MM.1S (cell line): ENCODE data around the gene BAZ2A.

Experiments used
- DNase-seq: peaks from one replicate; pipeline ENCODE4 v3.0.0-alpha.2; 2015
- H2AFZ ChIP-seq: fragments of 300-600 bp; sonication (generic); 2 replicates; pipeline ENCODE4 v1.6.0; 2016; ENCODE audit warnings: antibody characterized with exemption, low read length
- H3F3A ChIP-seq: fragments of 300-600 bp; sonication (generic); 2 replicates; pipeline ENCODE4 v1.6.1; 2016; ENCODE audit warnings: mild to moderate bottlenecking, antibody characterized with exemption, low read length, moderate library complexity, mixed read lengths; ENCODE audit not compliant: insufficient read depth
- H3K27ac ChIP-seq: fragments of 300-600 bp; sonication (generic); 2 replicates; pipeline ENCODE4 v1.5.1; 2016; ENCODE audit warnings: mild to moderate bottlenecking, low read length
- H3K27me3 ChIP-seq: fragments of 300-600 bp; sonication (generic); replicated peaks from 2 replicates; pipeline ENCODE4 v1.6.0; 2016; ENCODE audit warnings: low read length; ENCODE audit not compliant: insufficient read depth
- H3K36me3 ChIP-seq: fragments of 300-600 bp; sonication (generic); replicated peaks from 2 replicates; pipeline ENCODE4 v1.6.1; 2016; ENCODE audit warnings: mild to moderate bottlenecking, low read length, mixed read lengths; ENCODE audit not compliant: insufficient read depth
- H3K4me1 ChIP-seq: fragments of 300-600 bp; sonication (generic); 2 replicates; pipeline ENCODE4 v1.6.1; 2016; ENCODE audit warnings: low read length, mixed read lengths
- H3K4me2 ChIP-seq: fragments of 300-600 bp; sonication (generic); 2 replicates; pipeline ENCODE4 v1.6.0; 2016; ENCODE audit warnings: low read depth, low read length
- H3K4me3 ChIP-seq: fragments of 300-600 bp; sonication (generic); 2 replicates; pipeline ENCODE4 v1.5.1; 2016; ENCODE audit warnings: low read length, mixed read lengths
- H3K79me2 ChIP-seq: fragments of 300-600 bp; sonication (generic); 2 replicates; pipeline ENCODE4 v1.6.1; 2016; ENCODE audit warnings: mixed run types, low read length, mixed read lengths
- H3K9ac ChIP-seq: fragments of 300-600 bp; sonication (generic); 2 replicates; pipeline ENCODE4 v1.6.1; 2016; ENCODE audit warnings: low read length, mixed read lengths
- H3K9me2 ChIP-seq: fragments of 300-600 bp; sonication (generic); replicated peaks from 2 replicates; pipeline ENCODE4 v1.6.1; 2016; ENCODE audit warnings: mild to moderate bottlenecking, low read length, mixed read lengths; ENCODE audit not compliant: insufficient read depth
- H3K9me3 ChIP-seq: fragments of 300-600 bp; sonication (generic); replicated peaks from 2 replicates; pipeline ENCODE4 v1.6.1; 2016; ENCODE audit warnings: mild to moderate bottlenecking, low read length, mixed read lengths; ENCODE audit not compliant: insufficient read depth
- H4K20me1 ChIP-seq: fragments of 300-600 bp; sonication (generic); 2 replicates; pipeline ENCODE4 v1.6.1; 2016; ENCODE audit warnings: mild to moderate bottlenecking, low read length, moderate library complexity, mixed read lengths; ENCODE audit not compliant: insufficient read depth
- EZH2 ChIP-seq: fragments of 300-600 bp; sonication (generic); optimal IDR thresholded peaks from 2 replicates; pipeline ENCODE3; 2017; ENCODE audit warnings: low read depth, mild to moderate bottlenecking, antibody characterized with exemption, low read length, mixed read lengths
- EZH2phosphoT487 ChIP-seq: fragments of 300-600 bp; sonication (generic); IDR thresholded peaks from 2 replicates; pipeline ENCODE4 v1.6.1; 2018; ENCODE audit warnings: antibody characterized with exemption, low read length
- TF ChIP-seq, protein P1 (sequence below): fragments of 300-600 bp; sonication (generic); IDR thresholded peaks from 2 replicates; pipeline ENCODE4 v1.5.1; 2016; ENCODE audit warnings: antibody characterized with exemption, low read length, mixed read lengths

BAZ2A gene

DNA sequence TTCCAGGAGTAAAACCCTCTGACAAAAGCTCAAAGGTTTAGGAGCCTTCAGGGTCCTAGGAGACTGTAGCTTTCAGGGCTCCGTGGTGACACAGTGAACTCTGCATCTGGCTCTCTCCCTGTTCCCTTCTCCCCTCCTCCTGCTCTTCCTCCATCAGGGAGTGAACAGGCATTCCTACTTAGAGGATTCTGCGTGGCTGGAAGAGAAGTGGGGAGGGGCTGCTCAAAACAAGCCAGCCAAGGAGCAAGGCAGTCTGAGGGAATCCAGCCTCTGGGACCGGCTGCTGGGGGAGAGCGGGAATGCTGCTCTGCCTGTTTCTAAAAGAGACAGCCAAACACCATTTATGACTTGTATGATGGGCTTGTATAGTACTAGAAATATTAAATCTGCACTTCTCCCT lies 59.0 kb downstream of the BAZ2A start:
- Histone ChIP-seq H4K20me1 (no peaks in the 10 kb centered on the region), H3K9me3 (no peaks in the 10 kb centered on the region), H3K4me1 (no peaks in the 10 kb centered on the region), H3K36me3 (no peaks in the 10 kb centered on the region), H3K27me3 (no peaks in the 10 kb centered on the region), H3K4me3 (no peak overlapping the region), H3K27ac (no peak overlapping the region), H2AFZ (no peak overlapping the region), H3K9me2 (no peaks in the 10 kb centered on the region), H3K79me2 (no peaks in the 10 kb centered on the region), H3F3A (no peaks in the 10 kb centered on the region), H3K9ac (no peak overlapping the region), H3K4me2 (no peak overlapping the region)
- no peak for DNase-seq
- TF ChIP-seq, protein P1, sequence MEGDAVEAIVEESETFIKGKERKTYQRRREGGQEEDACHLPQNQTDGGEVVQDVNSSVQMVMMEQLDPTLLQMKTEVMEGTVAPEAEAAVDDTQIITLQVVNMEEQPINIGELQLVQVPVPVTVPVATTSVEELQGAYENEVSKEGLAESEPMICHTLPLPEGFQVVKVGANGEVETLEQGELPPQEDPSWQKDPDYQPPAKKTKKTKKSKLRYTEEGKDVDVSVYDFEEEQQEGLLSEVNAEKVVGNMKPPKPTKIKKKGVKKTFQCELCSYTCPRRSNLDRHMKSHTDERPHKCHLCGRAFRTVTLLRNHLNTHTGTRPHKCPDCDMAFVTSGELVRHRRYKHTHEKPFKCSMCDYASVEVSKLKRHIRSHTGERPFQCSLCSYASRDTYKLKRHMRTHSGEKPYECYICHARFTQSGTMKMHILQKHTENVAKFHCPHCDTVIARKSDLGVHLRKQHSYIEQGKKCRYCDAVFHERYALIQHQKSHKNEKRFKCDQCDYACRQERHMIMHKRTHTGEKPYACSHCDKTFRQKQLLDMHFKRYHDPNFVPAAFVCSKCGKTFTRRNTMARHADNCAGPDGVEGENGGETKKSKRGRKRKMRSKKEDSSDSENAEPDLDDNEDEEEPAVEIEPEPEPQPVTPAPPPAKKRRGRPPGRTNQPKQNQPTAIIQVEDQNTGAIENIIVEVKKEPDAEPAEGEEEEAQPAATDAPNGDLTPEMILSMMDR = no peak
- TF ChIP-seq EZH2phosphoT487 (no peak), EZH2 (no peak)

DNA sequence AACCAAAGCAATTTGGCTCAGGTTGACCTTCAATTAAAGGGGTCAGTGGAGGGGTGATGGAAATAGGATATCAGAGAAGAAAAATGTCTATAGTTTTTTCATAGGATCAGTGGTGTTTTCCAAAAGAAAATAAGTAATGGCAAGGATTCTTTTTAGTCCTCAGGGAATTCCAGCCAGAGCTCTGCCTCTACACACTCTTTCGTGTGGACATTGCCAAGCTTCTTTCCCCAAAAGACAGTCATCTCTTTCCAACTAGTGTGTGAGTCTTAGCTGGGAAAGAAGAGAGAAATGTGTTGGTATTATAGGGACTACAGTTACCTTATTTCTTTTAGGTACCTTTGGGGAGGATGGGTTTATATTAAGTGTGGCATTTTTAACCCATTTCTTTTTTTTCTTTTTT lies 62.0 kb downstream of the BAZ2A start:
- no peak overlapping the region for H3K27ac ChIP-seq
- no peak for DNase-seq
- no peaks in the 10 kb centered on the region for H3F3A ChIP-seq
- H3K4me2 ChIP-seq = no peak overlapping the region
- no peaks in the 10 kb centered on the region for H3K36me3 ChIP-seq
- H4K20me1 ChIP-seq = no peaks in the 10 kb centered on the region
- no peaks in the 10 kb centered on the region for H3K79me2 ChIP-seq
- TF ChIP-seq EZH2 = no peak
- TF ChIP-seq EZH2phosphoT487 = no peak
- TF ChIP-seq, protein P1 = no peak
- no peak overlapping the region for H3K9ac ChIP-seq
- no peak overlapping the region for H3K4me3 ChIP-seq
- no peaks in the 10 kb centered on the region for H3K9me3 ChIP-seq
- H3K9me2 ChIP-seq = no peaks in the 10 kb centered on the region
- no peaks in the 10 kb centered on the region for H3K27me3 ChIP-seq
- no peak overlapping the region for H2AFZ ChIP-seq
- H3K4me1 ChIP-seq = no peaks in the 10 kb centered on the region

DNA sequence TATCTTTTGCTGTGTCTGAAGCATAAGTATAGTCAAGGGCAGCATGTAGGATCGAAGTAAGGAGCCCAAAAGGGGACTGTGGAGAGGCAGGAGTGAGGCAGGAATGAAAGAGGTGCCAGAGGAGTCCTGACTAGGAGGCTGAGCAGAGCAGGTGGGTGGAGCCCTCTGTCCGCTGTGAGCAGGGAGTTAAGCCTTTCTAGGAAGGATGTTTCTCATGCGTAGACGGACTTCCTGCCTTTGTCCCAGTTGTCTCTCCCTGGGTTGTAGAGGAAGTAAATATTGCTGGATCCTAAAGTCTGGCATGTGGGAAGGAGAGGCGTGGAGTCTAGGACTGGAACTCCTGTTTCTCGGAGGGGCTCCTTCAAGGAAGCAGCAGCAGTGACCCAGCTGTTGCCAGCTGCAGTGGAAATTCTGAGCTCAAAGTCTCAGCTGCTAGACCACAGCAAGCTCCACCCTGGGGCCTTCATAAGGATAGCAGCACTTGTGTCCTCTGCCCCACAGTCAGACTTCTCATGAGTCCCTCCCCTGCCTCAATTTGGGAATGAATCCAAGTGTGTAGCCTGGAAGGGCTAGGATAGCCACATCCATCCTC lies 64.5 kb downstream of the BAZ2A start:
- Histone ChIP-seq H3K9me3 (no peaks in the 10 kb centered on the region), H3F3A (no peaks in the 10 kb centered on the region), H3K4me3 (no peak overlapping the region), H3K27ac (no peak overlapping the region), H3K79me2 (no peaks in the 10 kb centered on the region), H3K9ac (no peak overlapping the region), H3K9me2 (no peaks in the 10 kb centered on the region), H4K20me1 (no peaks in the 10 kb centered on the region), H3K27me3 (no peaks in the 10 kb centered on the region), H2AFZ (no peak overlapping the region), H3K4me2 (peak overlapping the region; percentile 6; the same call in 1 of the 2 replicates), H3K4me1 (no peaks in the 10 kb centered on the region), H3K36me3 (no peaks in the 10 kb centered on the region)
- no peak for DNase-seq
- TF ChIP-seq EZH2 = no peak
- TF ChIP-seq EZH2phosphoT487 = no peak
- TF ChIP-seq, protein P1 = no peak
